HG02852 (cell line): ENCODE data around the gene YPEL3.

ENCODE experiments used
- ATAC-seq: cut with Tn5 transposase; IDR thresholded peaks from one replicate; pipeline ENCODE4 v1.9.1; 2021; ENCODE audit warnings: mild to moderate bottlenecking, moderate library complexity; ENCODE audit not compliant: unreplicated experiment

Gene YPEL3

GRCh38 chr16:30075503-30076275 lies 20.3 kb downstream of the YPEL3 start, which contains the start of gene PPP4C:
PPP4C (plus strand) TSS chr16:30075994; CDS start chr16:30076378, 384 bp downstream.
- ATAC-seq = peak; percentile 72

GRCh38 chr16:30070490-30070889 lies 25.5 kb downstream of the YPEL3 start:
- ATAC-seq = no peak

GRCh38 chr16:30069611-30070462 lies 26.2 kb downstream of the YPEL3 start:
- ATAC-seq = no peak

GRCh38 chr16:30068750-30069610 lies 27.0 kb downstream of the YPEL3 start:
- ATAC-seq = no peak

GRCh38 chr16:30068333-30068732 lies 27.7 kb downstream of the YPEL3 start:
- ATAC-seq = no peak

- no peak for ATAC-seq
Observed at GRCh38 chr16:30067584-30067916, 28.5 kb downstream of the YPEL3 start.

GRCh38 chr16:30066761-30067583 lies 29.0 kb downstream of the YPEL3 start:
- no peak for ATAC-seq

- ATAC-seq = no peak
Observed at GRCh38 chr16:30065943-30066760, 29.9 kb downstream of the YPEL3 start.

GRCh38 chr16:30065102-30065942 lies 30.7 kb downstream of the YPEL3 start, which contains the start of gene ALDOA:
ALDOA (plus strand) TSS chr16:30065760; CDS start chr16:30066898, 1,138 bp downstream.
- ATAC-seq = peak; percentile 77

GRCh38 chr16:30064729-30065101 lies 31.3 kb downstream of the YPEL3 start:
- no peak for ATAC-seq

- no peak for ATAC-seq
Observed at GRCh38 chr16:30063893-30064728, 31.9 kb downstream of the YPEL3 start.

- ATAC-seq = no peak
Observed at GRCh38 chr16:30063278-30063892, 32.6 kb downstream of the YPEL3 start.

GRCh38 chr16:30060836-30061554 lies 35.0 kb downstream of the YPEL3 start:
- ATAC-seq = no peak

GRCh38 chr16:30060346-30060745 lies 35.7 kb downstream of the YPEL3 start:
- ATAC-seq = no peak

GRCh38 chr16:30054959-30055553 lies 41.0 kb downstream of the YPEL3 start:
- ATAC-seq = no peak

- no peak for ATAC-seq
Observed at GRCh38 chr16:30054451-30054850, 41.6 kb downstream of the YPEL3 start.
